Calu3 (cell line): ENCODE results near the gene SPAG7. TPM values are rescaled to one million over a fixed set of nuclear protein-coding genes. Genes with fewer than 3 reads are reported as not detected.

ENCODE experiments used
- BruUV-seq: library from RNA; stranded (reverse); fragments of 400-500 nt; replicated peaks from 2 replicates; lab custom pipeline; 2021; lab: Mats Ljungman, UMichigan
- CTCF ChIA-PET: fragments of 300-600 bp; sonication (Branson Sonifier 250); formaldehyde crosslinking; loops from one replicate; lab custom pipeline; 2022; ENCODE audit warnings: antibody characterized with exemption; lab: Charles Lee
- DNase-seq: peaks from one replicate; pipeline ENCODE4 v3.0.0; 2022
- H3K27ac Mint-ChIP-seq: one replicate; pipeline ENCODE4 v1.8.0; 2022; ENCODE audit warnings: mixed read lengths; ENCODE audit not compliant: unreplicated experiment
- H3K27me3 Mint-ChIP-seq: one replicate; pipeline ENCODE4 v1.8.0; 2022; ENCODE audit warnings: mixed read lengths; ENCODE audit not compliant: unreplicated experiment
- H3K36me3 Mint-ChIP-seq: one replicate; pipeline ENCODE4 v1.8.0; 2022; ENCODE audit warnings: mild to moderate bottlenecking, moderate library complexity, mixed read lengths; ENCODE audit not compliant: insufficient read depth, unreplicated experiment
- H3K4me1 Mint-ChIP-seq: one replicate; pipeline ENCODE4 v1.8.0; 2022; ENCODE audit warnings: mild to moderate bottlenecking, low read depth, mixed read lengths; ENCODE audit not compliant: unreplicated experiment
- H3K4me3 Mint-ChIP-seq: one replicate; pipeline ENCODE4 v1.8.0; 2022; ENCODE audit warnings: mild to moderate bottlenecking, low read depth, moderate library complexity, mixed read lengths; ENCODE audit not compliant: unreplicated experiment
- H3K9me3 Mint-ChIP-seq: one replicate; pipeline ENCODE4 v1.8.0; 2022; ENCODE audit warnings: low read depth, mixed read lengths; ENCODE audit not compliant: unreplicated experiment
- intact Hi-C: fragments of 100-400 bp; cut with micrococcal nuclease; formaldehyde crosslinking; loops from one replicate; pipeline ENCODE4 v1.10.0; 2022; ENCODE audit not compliant: unreplicated experiment
- total RNA-seq: library from RNA; stranded (reverse); gene quantifications from 2 replicates; pipeline ENCODE4 v1.2.3, GENCODE V29; 2022
- TF ChIP-seq, protein P1 (sequence below): fragments of 200-600 bp; IDR thresholded peaks from one replicate; pipeline ENCODE4 v1.8.0; 2022; ENCODE audit warnings: antibody characterized with exemption; ENCODE audit not compliant: unreplicated experiment

Gene SPAG7
- total RNA-seq, 1 experiment from 2014 or later, result 34.3 TPM

DNA sequence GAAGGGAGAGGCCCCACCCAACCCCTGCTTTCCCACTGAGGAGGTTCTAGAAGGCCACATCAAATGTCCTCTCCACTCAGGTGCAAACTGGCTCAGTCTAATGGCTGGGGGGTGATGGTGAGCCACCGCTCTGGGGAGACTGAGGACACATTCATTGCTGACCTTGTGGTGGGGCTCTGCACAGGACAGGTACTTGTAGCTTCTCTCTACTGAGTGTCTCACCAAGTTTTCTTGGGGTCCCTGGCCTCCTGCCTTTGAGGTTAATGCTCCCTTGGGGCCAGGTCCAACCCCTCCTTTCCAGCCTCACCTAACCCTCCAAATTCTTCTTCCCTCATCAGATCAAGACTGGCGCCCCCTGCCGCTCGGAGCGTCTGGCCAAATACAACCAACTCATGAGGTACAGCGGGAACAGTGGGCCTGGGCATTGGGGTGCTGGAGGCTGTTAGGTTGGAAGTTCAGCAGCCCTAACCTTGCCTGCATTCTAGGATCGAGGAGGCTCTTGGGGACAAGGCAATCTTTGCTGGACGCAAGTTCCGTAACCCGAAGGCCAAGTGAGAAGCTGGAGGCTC, 11.0 kb downstream of the SPAG7 start:
- Mint-ChIP-seq H3K27me3 (no peaks in the 10 kb centered on the region), H3K27ac (no peak overlapping the region), H3K4me3 (no peak overlapping the region), H3K9me3 (peaks cover 2% of the 10 kb centered on the region), H3K36me3 (peaks cover 28% of the 10 kb centered on the region), H3K4me1 (no peaks in the 10 kb centered on the region)
- TF ChIP-seq, protein P1, sequence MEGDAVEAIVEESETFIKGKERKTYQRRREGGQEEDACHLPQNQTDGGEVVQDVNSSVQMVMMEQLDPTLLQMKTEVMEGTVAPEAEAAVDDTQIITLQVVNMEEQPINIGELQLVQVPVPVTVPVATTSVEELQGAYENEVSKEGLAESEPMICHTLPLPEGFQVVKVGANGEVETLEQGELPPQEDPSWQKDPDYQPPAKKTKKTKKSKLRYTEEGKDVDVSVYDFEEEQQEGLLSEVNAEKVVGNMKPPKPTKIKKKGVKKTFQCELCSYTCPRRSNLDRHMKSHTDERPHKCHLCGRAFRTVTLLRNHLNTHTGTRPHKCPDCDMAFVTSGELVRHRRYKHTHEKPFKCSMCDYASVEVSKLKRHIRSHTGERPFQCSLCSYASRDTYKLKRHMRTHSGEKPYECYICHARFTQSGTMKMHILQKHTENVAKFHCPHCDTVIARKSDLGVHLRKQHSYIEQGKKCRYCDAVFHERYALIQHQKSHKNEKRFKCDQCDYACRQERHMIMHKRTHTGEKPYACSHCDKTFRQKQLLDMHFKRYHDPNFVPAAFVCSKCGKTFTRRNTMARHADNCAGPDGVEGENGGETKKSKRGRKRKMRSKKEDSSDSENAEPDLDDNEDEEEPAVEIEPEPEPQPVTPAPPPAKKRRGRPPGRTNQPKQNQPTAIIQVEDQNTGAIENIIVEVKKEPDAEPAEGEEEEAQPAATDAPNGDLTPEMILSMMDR, result no peak
- intact Hi-C loops, result no loop called here
- CTCF ChIA-PET, result no interaction called here
- BruUV-seq, result no TSS peak
- no peak for DNase-seq

DNA sequence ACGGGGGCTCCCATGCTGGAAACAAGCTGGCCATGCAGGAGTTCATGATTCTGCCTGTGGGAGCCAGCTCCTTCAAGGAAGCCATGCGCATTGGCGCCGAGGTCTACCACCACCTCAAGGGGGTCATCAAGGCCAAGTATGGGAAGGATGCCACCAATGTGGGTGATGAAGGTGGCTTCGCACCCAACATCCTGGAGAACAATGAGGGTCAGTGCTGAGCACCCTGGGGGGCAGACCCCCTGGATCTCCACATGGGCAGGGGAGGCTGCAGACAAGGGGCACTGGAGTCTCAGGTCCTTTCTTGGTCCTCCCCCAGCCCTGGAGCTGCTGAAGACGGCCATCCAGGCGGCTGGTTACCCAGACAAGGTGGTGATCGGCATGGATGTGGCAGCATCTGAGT, 12.5 kb downstream of the SPAG7 start:
- no peak for DNase-seq
- Mint-ChIP-seq H3K27ac (no peak overlapping the region), H3K36me3 (peaks cover 27% of the 10 kb centered on the region), H3K9me3 (peaks cover 2% of the 10 kb centered on the region), H3K4me1 (peaks cover 13% of the 10 kb centered on the region), H3K27me3 (no peaks in the 10 kb centered on the region), H3K4me3 (no peak overlapping the region)
- TF ChIP-seq, protein P1, result no peak
- CTCF ChIA-PET, result no interaction called here
- no TSS peak for BruUV-seq
- intact Hi-C loops, result no loop called here

DNA sequence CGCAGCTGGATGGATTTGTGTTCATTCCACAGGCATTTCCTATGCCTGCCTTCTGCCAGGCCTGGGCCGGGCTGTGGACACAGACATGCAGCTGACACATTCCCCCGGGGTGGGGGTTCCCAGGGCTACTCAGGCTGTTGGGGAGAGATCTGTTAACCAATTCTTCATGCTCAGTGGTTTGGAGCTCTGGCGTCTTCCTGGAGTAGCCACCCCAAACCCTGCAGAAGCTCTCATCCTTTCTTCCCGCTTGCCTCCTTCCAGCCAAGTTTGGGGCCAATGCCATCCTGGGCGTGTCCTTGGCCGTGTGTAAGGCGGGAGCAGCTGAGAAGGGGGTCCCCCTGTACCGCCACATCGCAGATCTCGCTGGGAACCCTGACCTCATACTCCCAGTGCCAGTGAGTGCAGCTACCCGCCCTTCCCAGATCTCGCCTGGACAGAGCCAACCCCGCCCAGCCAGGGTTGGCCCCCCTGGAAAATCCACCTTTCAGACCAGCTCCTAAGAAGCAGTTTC, 14.1 kb downstream of the SPAG7 start:
- no peaks in the 10 kb centered on the region for H3K27me3 Mint-ChIP-seq
- CTCF ChIA-PET, result no interaction called here
- TF ChIP-seq, protein P1, result no peak
- no peak for DNase-seq
- H3K4me1 Mint-ChIP-seq, result peaks cover 13% of the 10 kb centered on the region
- peaks cover 2% of the 10 kb centered on the region for H3K9me3 Mint-ChIP-seq
- BruUV-seq, result no TSS peak
- intact Hi-C loops, result no loop called here
- no peak overlapping the region for H3K27ac Mint-ChIP-seq
- H3K4me3 Mint-ChIP-seq, result no peak overlapping the region
- peaks cover 24% of the 10 kb centered on the region for H3K36me3 Mint-ChIP-seq

DNA sequence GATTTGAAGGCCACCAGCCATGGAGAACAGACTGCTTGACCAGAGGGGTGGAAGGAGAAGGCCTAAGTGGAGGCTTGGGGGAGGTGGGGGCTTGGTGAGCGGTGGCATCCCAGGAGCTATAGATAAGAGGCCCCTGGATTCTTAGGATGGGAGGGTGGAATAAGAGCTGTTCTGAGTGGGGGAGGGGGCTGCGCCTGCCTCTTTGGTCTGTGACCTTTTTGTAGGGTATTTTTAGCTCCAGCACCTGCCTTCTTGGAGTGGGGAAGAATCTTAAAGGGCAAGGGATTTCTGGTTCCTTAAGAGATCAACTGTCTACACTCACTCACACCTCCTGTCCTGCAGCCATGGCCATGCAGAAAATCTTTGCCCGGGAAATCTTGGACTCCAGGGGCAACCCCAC, 16.1 kb downstream of the SPAG7 start:
- intact Hi-C loops, result no loop called here
- Mint-ChIP-seq H3K27me3 (no peaks in the 10 kb centered on the region), H3K4me1 (peaks cover 13% of the 10 kb centered on the region), H3K4me3 (no peak overlapping the region), H3K36me3 (peaks cover 38% of the 10 kb centered on the region), H3K27ac (peak overlapping the region; percentile 63), H3K9me3 (peaks cover 2% of the 10 kb centered on the region)
- TF ChIP-seq, protein P1, result no peak
- CTCF ChIA-PET, result interaction anchor here (0.6 kb wide), 1 partner anchor 135 kb away, joined by 3 read pairs; no protein-coding TSS in a partner anchor
- no peak for DNase-seq
- BruUV-seq, result no TSS peak
